GM21737 (cell line): Measurements from ENCODE around the gene TBP.
"Not testable (repeated sequence)": the region's sequence is repeated elsewhere in the genome, so short reads cannot be mapped to it uniquely, and the experiment has no call there.

Experiments
- ATAC-seq: cut with Tn5 transposase; IDR thresholded peaks from one replicate; pipeline ENCODE4 v1.9.1; 2021; ENCODE audit warnings: mild to moderate bottlenecking, moderate library complexity; ENCODE audit not compliant: unreplicated experiment

Gene TBP

DNA sequence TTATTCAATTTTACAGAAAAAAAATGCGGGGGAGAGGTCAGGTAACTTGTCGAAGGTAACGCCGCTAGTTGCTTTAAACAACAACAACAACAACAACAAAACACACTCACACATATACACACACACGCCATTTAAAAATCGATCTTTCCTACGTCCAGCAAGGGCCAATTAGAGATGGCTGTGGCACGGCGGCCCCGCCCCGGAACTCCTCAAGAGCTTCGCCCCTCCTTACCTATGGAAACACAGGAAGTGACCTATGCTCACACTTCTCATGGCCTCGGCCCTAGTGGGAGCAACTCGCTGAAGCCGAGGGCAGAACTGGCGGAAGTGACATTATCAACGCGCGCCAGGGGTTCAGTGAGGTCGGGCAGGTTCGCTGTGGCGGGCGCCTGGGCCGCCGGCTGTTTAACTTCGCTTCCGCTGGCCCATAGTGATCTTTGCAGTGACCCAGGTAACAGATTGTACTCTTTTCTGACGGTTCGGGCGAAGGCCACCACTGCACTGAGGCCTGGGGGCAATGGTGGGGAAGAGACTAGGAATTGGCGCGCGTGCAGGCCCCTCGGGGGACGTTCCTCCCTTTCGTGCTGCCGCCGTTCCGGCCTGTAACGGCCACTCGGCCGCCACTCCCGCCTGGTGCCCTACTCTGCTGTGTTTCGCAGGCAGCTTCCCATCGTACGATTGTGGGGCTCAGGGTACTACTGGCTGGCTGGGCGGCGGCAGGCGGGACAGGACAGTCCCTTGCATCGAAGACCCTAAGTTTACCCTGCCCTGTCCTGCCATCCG lies at the start of gene TBP:
Gene TBP (plus strand): TSS at position 357 of the 783 bp plus-strand sequence. CDS start 2,661 bp downstream, outside the sequence.
- peak; percentile 94 for ATAC-seq

DNA sequence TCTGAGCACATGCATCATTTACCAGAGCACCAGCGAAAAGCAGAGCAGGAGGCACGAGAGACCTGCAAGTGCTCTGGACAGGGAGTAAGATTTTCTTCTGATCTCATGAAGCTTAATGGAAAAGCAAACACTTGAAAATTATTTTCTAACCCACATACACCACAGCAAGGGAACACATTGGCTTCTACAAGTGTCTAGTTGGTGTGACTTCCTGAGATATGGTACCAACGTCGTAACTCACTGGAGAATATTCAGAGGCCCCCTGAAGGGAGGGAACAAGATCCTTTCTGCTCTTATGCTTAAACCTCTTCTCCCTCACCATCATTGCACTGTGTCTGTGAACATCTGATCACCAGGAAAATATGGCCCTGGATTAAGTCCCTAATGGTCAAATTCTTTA lies 49.7 kb upstream of the TBP start:
- ATAC-seq = no peak

- no peak for ATAC-seq
Measured at GRCh38 chr6:170505306-170505705, 48.9 kb upstream of the TBP start.

DNA sequence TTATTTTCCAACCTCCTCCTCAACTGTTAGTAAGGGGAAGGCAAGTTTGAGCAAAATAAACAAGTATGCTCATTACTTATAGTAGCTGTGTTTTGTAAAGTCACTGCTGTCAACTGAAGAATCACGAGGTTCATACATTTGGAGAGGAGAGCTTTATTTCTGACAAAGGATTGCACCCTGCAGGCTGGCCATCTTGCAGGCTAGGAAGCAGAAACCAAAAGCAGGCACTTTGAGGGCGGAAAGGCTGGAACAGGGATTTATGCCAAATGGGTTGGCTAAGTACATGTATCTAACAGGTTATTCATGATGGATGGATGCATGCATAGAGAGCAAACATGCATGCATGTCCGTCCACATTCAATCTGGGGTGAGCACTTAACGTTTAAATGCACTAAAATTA lies 47.7 kb upstream of the TBP start:
- no peak for ATAC-seq

- ATAC-seq = not testable (repeated sequence)
Measured at GRCh38 chr6:170507728-170508127, 46.4 kb upstream of the TBP start.

DNA sequence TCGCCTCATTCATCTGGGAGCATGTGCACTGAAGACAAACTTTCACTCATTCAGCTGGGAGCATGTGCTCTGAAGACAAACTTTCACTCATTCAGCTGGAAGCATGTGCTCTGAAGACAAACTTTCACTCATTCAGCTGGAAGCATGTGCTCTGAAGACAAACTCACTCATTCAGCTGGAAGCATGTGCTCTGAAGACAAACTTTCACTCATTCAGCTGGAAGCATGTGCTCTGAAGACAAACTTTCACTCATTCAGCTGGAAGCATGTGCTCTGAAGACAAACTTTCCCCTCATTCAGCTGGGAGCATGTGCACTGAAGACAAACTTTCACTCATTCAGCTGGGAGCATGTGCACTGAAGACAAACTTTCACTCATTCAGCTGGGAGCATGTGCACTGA lies 45.9 kb upstream of the TBP start:
- ATAC-seq = not testable (repeated sequence)

DNA sequence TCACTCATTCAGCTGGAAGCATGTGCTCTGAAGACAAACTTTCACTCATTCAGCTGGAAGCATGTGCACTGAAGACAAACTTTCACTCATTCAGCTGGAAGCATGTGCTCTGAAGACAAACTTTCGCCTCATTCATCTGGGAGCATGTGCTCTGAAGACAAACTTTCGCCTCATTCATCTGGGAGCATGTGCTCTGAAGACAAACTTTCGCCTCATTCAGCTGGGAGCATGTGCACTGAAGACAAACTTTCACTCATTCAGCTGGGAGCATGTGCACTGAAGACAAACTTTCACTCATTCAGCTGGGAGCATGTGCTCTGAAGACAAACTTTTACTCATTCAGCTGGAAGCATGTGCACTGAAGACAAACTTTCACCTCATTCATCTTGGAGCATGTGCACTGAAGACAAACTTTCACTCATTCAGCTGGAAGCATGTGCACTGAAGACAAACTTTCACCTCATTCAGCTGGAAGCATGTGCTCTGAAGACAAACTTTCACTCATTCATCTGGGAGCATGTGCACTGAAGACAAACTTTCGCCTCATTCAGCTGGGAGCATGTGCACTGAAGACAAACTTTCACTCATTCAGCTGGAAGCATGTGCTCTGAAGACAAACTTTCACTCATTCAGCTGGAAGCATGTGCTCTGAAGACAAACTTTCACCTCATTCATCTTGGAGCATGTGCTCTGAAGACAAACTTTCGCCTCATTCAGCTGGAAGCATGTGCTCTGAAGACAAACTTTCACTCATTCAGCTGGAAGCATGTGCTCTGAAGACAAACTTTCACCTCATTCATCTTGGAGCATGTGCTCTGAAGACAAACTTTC lies 45.1 kb upstream of the TBP start:
- not testable (repeated sequence) for ATAC-seq

- ATAC-seq = no peak
Measured at GRCh38 chr6:170509723-170510018, 44.5 kb upstream of the TBP start.

GRCh38 chr6:170510631-170511030 lies 43.5 kb upstream of the TBP start:
- no peak for ATAC-seq

GRCh38 chr6:170512249-170512648 lies 41.9 kb upstream of the TBP start:
- no peak for ATAC-seq

DNA sequence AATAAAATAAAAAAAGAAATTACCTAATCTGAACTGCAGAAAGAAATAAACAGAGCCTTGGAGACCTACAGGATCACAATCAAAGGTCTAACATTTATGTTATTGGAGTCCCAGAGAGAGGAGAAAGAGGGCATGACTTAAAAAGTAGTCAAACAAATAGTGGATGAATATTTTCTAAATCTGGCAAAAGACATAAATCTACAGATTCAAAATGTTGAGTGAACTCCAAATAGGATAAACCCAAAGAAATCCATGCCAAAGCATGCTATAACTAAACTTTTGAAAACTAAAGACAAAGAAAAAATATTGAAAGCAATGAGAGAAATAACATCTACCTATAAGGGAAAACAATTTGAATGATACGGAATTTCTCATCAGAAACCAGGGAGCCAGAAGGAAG lies 39.3 kb upstream of the TBP start:
- ATAC-seq = no peak

DNA sequence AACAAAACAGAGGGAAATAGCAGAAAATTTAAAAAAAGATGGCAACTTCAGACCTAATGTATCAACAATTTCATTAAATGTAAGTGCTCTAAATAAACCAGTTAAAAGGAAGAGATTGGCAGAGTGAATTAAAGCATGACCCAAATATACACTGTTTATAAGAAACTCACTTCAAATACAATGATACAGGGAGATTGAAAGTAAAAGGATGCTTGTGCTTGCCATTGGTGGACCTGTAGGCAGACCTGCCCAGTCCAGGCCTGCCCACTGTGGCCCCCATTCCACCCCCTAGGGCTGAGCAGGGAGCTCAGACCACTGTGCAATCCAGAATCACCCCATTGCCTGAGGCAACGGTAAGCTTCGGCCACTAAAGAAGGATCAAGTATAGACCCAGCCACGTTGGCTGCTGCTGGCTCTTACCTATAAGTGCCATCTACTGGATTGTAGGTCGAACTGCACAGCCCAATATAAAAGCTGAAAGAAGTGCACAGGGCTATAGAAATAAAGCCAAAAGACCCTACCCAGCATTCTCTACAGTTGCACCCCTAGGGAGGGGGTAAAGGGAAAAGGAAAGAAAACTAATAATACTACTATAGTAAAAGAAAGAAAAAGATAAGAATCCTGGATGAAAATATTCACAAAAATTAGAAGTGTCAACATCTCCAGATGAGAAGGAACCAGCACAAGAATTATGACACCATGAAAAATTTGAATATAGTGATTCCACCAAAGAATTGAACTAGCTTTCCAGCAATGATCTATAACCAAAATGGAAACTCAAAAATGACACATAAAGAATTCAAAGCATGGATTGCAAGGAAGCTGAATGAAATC lies 37.2 kb upstream of the TBP start:
- ATAC-seq = peak; percentile 87

- no peak for ATAC-seq
Measured at GRCh38 chr6:170522565-170523183, 31.5 kb upstream of the TBP start.

- no peak for ATAC-seq
Measured at GRCh38 chr6:170523256-170524171, 30.7 kb upstream of the TBP start.

- no peak for ATAC-seq
Measured at GRCh38 chr6:170524172-170524502, 30.0 kb upstream of the TBP start.

GRCh38 chr6:170525795-170526194 lies 28.4 kb upstream of the TBP start:
- ATAC-seq = no peak

DNA sequence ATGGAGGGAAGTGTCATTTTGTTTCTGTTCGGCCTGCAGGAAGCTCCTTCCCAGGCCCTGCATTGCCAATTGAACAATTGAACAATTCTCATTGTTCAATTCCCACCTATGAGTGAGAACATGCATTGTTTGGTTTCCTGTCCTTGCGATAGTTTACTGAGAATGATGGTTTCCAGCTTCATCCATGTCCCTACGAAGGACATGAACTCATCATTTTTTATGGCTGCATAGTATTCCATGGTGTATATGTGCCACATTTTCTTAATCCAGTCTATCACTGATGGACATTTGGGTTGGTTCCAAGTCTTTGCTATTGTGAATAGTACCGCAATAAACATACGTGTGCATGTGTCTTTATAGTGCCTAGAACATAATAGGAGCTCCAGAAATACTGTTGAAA lies 26.2 kb upstream of the TBP start:
- not testable (repeated sequence) for ATAC-seq

GRCh38 chr6:170529839-170530469 lies 24.2 kb upstream of the TBP start:
- ATAC-seq = peak; percentile 65

GRCh38 chr6:170532867-170533488 lies 21.2 kb upstream of the TBP start:
- ATAC-seq = no peak
